GM18511 (cell line): ENCODE data around the gene FBN2.
"Not testable (repeated sequence)": the region's sequence is repeated elsewhere in the genome, so short reads cannot be mapped to it uniquely, and the experiment has no call there.

Experiments used
- ATAC-seq: cut with Tn5 transposase; IDR thresholded peaks from one replicate; pipeline ENCODE4 v1.9.1; 2021; ENCODE audit warnings: mild to moderate bottlenecking, moderate library complexity; ENCODE audit not compliant: unreplicated experiment

Gene FBN2

DNA sequence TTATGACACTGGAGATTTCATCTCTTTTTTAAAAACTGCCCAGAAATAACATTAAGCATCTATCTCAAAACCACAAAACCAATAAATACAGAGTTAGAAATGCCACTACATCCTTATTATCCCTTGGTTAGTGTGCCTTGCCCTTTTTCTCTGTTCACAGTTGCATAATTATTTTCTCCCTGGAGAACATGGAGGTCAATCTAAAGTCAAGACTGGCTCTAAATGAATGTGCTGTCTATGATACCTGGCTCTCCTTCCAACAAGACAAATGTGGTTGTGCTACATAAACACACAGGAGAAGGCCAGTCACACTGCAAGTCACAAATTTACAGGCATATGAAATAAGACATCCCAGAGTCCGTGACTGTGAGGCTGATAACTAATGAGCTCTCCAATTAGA is 2.8 kb downstream of the FBN2 start:
- no peak for ATAC-seq

- no peak for ATAC-seq
These were observed 3.3 kb downstream of the FBN2 start for GRCh38 chr5:128534726-128535125.

GRCh38 chr5:128532776-128533175 is 5.3 kb downstream of the FBN2 start:
- ATAC-seq, result no peak

DNA sequence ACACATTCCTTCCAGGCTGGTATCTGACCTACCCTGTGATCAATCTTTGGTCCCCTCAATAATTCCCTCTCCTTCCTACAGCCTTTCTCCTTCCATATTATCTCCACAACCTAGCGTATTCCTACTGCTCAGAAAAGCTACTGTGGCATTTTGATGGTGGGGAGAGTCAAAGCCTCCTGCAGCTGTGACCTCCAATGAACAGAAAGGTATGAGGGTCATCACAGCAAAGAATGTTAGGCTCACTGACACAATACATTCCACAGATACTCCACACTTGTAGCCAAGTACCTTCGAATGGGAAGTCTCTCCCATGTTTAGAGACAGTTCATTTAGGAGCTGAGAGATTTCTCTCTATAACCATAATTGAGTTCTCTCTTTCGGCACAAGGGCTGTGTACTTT is 5.9 kb downstream of the FBN2 start:
- ATAC-seq, result no peak

DNA sequence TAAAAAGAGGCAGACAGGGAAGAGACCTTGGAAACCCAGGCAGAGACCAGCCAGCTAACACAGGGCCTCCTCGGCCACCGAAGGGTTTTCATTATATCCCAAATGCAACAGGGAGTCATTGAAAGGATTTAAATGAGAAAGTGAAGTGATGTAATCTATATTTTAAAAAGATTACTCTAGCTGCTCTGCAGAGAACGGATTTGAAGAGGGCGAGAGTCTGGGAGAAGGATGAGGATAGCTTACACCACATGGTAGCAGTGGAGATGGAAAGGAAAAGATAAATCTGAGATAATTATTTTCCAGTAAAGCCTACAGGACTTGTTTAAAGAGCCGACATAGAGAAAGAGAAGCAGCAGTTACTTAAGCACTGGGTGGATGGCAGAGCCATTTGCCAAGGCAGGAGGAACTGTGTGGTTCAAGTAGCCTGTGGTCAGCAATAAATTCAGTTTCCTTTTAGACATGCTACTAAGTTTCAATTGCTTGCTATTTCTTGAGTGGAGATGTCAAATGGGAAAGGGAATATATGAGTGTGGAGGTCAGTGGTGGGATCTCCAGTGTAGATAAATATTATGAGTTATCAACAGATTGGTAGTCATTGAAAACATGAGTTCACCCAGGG is 9.3 kb downstream of the FBN2 start:
- ATAC-seq, result no peak

GRCh38 chr5:128528126-128528525 is 9.9 kb downstream of the FBN2 start:
- no peak for ATAC-seq

GRCh38 chr5:128527077-128527476 is 11.0 kb downstream of the FBN2 start:
- ATAC-seq, result no peak

GRCh38 chr5:128522336-128522735 is 15.7 kb downstream of the FBN2 start:
- ATAC-seq, result no peak

- no peak for ATAC-seq
These were observed 18.2 kb downstream of the FBN2 start for GRCh38 chr5:128519827-128520226.

DNA sequence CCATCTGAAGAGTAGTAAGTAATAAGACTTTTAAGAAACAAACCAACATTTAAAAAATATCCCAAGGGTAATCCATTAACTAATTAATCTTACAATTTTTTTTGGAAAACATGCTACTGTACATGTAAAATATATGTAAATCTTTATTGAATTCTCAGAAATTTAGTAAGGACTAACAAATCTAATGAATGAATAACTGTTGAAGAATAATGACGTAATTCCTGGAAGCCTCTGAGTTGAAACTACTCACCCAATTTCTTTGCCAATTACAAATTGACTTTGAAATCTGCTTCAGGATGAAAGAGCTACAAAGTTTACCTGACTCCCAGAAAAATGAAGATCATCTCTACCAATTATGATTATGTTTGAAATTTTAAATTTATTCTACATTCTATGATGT is 21.1 kb downstream of the FBN2 start:
- ATAC-seq, result no peak

GRCh38 chr5:128513806-128514205 is 24.2 kb downstream of the FBN2 start:
- ATAC-seq, result no peak

DNA sequence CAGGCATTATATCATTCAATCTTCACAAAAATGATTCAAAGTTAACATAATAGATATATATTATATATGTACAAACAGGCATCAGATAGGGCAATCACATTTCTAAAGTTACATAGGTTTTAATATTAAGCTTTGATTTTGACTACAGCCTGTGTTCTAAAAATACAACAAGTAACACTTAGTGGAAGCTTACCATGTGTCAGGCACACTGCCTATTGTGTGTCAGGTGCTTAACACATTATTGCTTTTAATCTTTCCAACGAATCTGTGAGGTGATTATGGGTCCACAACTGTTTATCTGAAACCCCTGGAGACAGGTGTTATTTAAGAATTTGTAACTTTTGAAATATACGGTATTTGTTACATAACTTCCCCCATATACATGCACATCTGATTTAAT is 25.2 kb downstream of the FBN2 start:
- ATAC-seq, result no peak

DNA sequence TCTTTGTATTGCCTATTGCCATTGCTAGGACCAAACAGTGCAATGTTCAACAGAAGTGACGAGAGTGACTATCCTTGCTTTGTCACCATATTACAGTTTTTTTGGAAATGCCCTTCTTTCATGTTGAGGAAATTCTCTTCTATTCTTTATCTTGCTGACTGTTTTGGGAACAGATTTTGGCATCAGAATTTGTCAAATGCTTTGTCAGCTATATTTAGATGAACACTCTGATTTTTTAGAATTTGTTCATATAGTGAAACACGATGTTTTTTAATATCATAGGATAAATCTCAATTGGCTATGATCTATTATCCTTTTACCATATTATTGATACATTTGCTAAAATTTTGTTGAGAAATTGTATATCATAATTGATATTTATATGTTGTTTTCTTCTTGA is 31.4 kb downstream of the FBN2 start:
- no peak for ATAC-seq

- not testable (repeated sequence) for ATAC-seq
These were observed 34.3 kb downstream of the FBN2 start for GRCh38 chr5:128503727-128504126.

GRCh38 chr5:128498844-128499455 is 39.1 kb downstream of the FBN2 start:
- no peak for ATAC-seq

- ATAC-seq, result no peak
These were observed 43.5 kb downstream of the FBN2 start for GRCh38 chr5:128494516-128494915.

- no peak for ATAC-seq
These were observed 44.3 kb downstream of the FBN2 start for GRCh38 chr5:128493657-128494329.

- ATAC-seq, result no peak
These were observed 46.8 kb downstream of the FBN2 start for GRCh38 chr5:128491291-128491690.

DNA sequence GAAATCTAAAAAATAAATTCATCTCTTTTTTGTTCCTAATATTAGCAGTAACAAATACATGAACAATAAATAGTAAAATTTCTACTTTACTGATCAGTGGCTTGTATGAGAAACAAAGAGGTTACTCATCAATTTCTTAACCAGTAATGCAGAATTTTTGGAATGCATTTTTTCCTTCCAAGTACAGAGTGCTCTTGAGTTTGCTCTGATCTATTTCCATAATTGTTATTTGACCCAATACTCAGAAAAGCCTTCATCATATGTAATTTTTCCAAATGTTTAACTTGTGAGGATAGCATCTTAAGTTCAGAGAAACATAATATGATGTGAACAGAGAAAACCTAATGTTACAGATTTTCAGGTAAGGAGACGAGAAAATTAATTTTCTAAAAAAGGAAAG is 47.3 kb downstream of the FBN2 start:
- no peak for ATAC-seq

DNA sequence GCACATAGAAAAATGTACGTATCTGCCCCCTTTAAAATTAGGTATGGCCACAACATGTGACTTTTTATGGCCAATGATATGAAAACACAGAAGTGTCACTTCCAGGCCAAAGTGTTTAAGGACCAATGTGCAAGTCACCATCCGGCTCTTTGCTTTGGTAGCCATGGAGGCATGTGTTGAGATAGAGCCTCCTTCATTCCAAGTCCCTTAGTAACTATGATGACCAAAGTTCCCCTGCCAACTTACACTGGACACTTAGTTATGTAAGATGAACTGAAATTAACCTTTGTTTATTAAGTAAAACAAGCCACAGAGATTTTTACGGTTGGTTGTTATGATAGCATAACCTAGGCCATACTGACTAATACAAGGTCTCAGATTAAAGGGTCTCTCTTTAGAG is 51.0 kb downstream of the FBN2 start:
- no peak for ATAC-seq

DNA sequence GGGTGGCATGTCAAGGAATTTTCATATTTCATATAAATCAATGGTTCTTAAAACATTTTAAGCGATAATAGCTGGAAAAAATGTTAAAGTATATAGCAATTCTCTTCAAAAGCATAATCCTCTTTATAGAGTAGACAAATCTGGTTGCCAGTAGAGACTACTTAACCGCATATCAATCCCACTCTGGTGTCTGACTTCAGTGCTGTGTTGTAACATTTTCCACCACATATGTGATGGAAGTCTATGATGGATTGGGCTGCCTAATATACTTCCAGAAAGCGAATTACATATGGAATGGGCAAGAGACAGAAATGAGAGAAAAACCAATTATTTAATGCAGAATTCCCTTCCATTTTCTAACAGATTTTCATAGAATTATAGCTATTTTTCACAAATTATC is 54.3 kb downstream of the FBN2 start:
- no peak for ATAC-seq

DNA sequence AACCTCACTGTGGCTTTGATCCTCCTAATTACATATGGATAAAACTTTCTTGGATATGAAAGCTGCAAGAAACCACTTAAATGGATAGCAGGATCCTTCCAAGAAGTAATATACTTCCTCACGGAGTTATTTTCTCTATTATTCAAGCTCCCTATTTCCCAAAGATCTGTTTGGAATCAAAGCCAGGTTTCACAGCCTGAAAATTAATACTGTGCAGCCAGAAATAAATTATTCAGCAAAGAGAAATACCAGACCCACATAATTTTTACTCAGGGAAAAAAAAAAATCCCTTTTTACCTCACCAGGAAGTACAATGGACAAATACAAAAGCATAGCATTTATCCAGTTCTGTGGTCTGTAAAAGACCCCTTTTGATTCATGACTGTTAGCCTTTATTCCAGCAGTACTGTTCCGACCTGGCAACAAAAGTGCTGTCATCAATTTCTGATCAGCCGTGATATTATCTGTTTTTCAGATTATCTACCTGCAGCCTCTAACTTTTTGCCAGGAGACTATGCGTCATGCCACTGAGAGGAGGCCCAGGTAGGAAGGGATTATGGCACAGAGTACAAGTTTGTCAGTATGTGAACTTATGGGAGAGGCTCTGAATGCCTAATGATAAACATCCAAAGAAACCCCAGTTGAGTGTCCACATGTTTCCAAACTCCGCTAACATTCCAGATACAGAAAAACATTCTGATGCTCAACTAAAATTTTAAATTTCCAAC is 57.0 kb downstream of the FBN2 start:
- ATAC-seq, result no peak
